ENCODE measurements around the gene FCHSD2. TPM values are rescaled to one million over a fixed set of nuclear protein-coding genes. Genes with fewer than 3 reads are reported as not detected.

Gene FCHSD2
- total and polyA plus RNA-seq, 9 of the 15 experiments (the other 6 are each of a cell fraction or from before 2014, with no cell fraction given) = 1.8 to 14.7 (median 6.4) TPM

GRCh38 chr11:72793425-72794367 is 348.4 kb downstream of the FCHSD2 start, which contains the start of gene STARD10 (continued):
- TF ChIP-seq MBD1 (CRISPR knock-in tag; IDR thresholded peaks at IDR 0.05) (no peak), ZNF3 (CRISPR knock-in tag; IDR thresholded peaks at IDR 0.05) (no peak), HDAC2 (IDR thresholded peaks at IDR 0.05) (peak; percentile 91), ZNF121 (CRISPR knock-in tag; conservative IDR thresholded peaks at IDR 0.05) (no peak), CTCFL (IDR thresholded peaks at IDR 0.05; ENCODE audit: borderline replicate concordance, insufficient read depth, low read depth, low read length, poor library complexity, severe bottlenecking) (peak; percentile 94), HSF4 (CRISPR knock-in tag; IDR thresholded peaks at IDR 0.05; ENCODE audit: borderline replicate concordance) (no peak), ILF3 (IDR thresholded peaks at IDR 0.05; ENCODE audit: borderline replicate concordance) (no peak), RUNX1 (IDR thresholded peaks at IDR 0.05; ENCODE audit: low read depth) (no peak), SP1 (CRISPR knock-in tag; IDR thresholded peaks at IDR 0.05) (peak; percentile 95), SMC3 (conservative IDR thresholded peaks at IDR 0.05; ENCODE audit: insufficient read depth, low read depth, low read length) (peak; percentile 67), STAG1 (CRISPR knock-in tag; IDR thresholded peaks at IDR 0.05; ENCODE audit: borderline replicate concordance) (no peak), NCOR1 (IDR thresholded peaks at IDR 0.05) (no peak), RBM22 (IDR thresholded peaks at IDR 0.05; ENCODE audit: low read depth, low read length, poor library complexity, severe bottlenecking) (no peak), RHOXF2B (CRISPR knock-in tag; conservative IDR thresholded peaks at IDR 0.05) (no peak), ERF (CRISPR knock-in tag; IDR thresholded peaks at IDR 0.05) (0 out of 2 replicates have a peak, but pooled peaks have one; percentile 66), HMG20B (CRISPR knock-in tag; IDR thresholded peaks at IDR 0.05) (no peak)
- TF ChIP-seq, protein P1, sequence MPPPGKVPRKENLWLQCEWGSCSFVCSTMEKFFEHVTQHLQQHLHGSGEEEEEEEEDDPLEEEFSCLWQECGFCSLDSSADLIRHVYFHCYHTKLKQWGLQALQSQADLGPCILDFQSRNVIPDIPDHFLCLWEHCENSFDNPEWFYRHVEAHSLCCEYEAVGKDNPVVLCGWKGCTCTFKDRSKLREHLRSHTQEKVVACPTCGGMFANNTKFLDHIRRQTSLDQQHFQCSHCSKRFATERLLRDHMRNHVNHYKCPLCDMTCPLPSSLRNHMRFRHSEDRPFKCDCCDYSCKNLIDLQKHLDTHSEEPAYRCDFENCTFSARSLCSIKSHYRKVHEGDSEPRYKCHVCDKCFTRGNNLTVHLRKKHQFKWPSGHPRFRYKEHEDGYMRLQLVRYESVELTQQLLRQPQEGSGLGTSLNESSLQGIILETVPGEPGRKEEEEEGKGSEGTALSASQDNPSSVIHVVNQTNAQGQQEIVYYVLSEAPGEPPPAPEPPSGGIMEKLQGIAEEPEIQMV (tag; conservative IDR thresholded peaks at IDR 0.05; ENCODE audit: low read depth) = peak; percentile 10; the same call in 1 of the 2 replicates
- TF ChIP-seq, protein P2, sequence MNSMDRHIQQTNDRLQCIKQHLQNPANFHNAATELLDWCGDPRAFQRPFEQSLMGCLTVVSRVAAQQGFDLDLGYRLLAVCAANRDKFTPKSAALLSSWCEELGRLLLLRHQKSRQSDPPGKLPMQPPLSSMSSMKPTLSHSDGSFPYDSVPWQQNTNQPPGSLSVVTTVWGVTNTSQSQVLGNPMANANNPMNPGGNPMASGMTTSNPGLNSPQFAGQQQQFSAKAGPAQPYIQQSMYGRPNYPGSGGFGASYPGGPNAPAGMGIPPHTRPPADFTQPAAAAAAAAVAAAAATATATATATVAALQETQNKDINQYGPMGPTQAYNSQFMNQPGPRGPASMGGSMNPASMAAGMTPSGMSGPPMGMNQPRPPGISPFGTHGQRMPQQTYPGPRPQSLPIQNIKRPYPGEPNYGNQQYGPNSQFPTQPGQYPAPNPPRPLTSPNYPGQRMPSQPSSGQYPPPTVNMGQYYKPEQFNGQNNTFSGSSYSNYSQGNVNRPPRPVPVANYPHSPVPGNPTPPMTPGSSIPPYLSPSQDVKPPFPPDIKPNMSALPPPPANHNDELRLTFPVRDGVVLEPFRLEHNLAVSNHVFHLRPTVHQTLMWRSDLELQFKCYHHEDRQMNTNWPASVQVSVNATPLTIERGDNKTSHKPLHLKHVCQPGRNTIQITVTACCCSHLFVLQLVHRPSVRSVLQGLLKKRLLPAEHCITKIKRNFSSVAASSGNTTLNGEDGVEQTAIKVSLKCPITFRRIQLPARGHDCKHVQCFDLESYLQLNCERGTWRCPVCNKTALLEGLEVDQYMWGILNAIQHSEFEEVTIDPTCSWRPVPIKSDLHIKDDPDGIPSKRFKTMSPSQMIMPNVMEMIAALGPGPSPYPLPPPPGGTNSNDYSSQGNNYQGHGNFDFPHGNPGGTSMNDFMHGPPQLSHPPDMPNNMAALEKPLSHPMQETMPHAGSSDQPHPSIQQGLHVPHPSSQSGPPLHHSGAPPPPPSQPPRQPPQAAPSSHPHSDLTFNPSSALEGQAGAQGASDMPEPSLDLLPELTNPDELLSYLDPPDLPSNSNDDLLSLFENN (IDR thresholded peaks at IDR 0.05; ENCODE audit: low read depth in 2 of 2, low read length in 2 of 2) = 0 out of 4 replicates have a peak, but pooled peaks of 1 of the 2 experiments have one; percentile 31

Measured in K562 (cell line).